Kidney capillary endothelial cell (primary cell): ENCODE data around the gene MAML2.

ENCODE experiments used
- DNase-seq: peaks from one replicate; pipeline ENCODE4 v3.0.0-alpha.2; 2018; ENCODE audit warnings: low spot score

The MAML2 gene

GRCh38 chr11:96318399-96318798, 24.6 kb downstream of the MAML2 start:
- no peak for DNase-seq

- no peak for DNase-seq
Observed at GRCh38 chr11:96317985-96318384, 25.0 kb downstream of the MAML2 start.

- DNase-seq, result no peak
Observed at GRCh38 chr11:96317571-96317970, 25.4 kb downstream of the MAML2 start.

- no peak for DNase-seq
Observed at GRCh38 chr11:96316869-96317268, 26.1 kb downstream of the MAML2 start.

- DNase-seq, result no peak
Observed at GRCh38 chr11:96315476-96315875, 27.5 kb downstream of the MAML2 start.

- DNase-seq, result peak; percentile 88
Observed at GRCh38 chr11:96314326-96315020, 28.5 kb downstream of the MAML2 start.

- DNase-seq, result no peak
Observed at GRCh38 chr11:96313163-96313562, 29.8 kb downstream of the MAML2 start.

- DNase-seq, result no peak
Observed at GRCh38 chr11:96311120-96311568, 31.9 kb downstream of the MAML2 start.

GRCh38 chr11:96310236-96310635, 32.8 kb downstream of the MAML2 start:
- no peak for DNase-seq

- no peak for DNase-seq
Observed at GRCh38 chr11:96309643-96310017, 33.4 kb downstream of the MAML2 start.

GRCh38 chr11:96309016-96309642, 33.9 kb downstream of the MAML2 start:
- peak; percentile 98 for DNase-seq

GRCh38 chr11:96307776-96308140, 35.2 kb downstream of the MAML2 start:
- DNase-seq, result peak; percentile 73

GRCh38 chr11:96306933-96307775, 35.8 kb downstream of the MAML2 start:
- peak; percentile 99 for DNase-seq

GRCh38 chr11:96306600-96306932, 36.4 kb downstream of the MAML2 start:
- DNase-seq, result no peak

GRCh38 chr11:96306071-96306470, 36.9 kb downstream of the MAML2 start:
- DNase-seq, result no peak

- no peak for DNase-seq
Observed at GRCh38 chr11:96303980-96304379, 39.0 kb downstream of the MAML2 start.

- peak; percentile 77 for DNase-seq
Observed at GRCh38 chr11:96303064-96303463, 39.9 kb downstream of the MAML2 start.

- no peak for DNase-seq
Observed at GRCh38 chr11:96301818-96302217, 41.2 kb downstream of the MAML2 start.

GRCh38 chr11:96299155-96299888, 43.7 kb downstream of the MAML2 start:
- no peak for DNase-seq

GRCh38 chr11:96295369-96295768, 47.6 kb downstream of the MAML2 start:
- DNase-seq, result no peak

GRCh38 chr11:96294289-96294688, 48.7 kb downstream of the MAML2 start:
- DNase-seq, result no peak

- DNase-seq, result no peak
Observed at GRCh38 chr11:96293598-96294021, 49.4 kb downstream of the MAML2 start.
